MCF 10A (cell line): ENCODE measurements around the gene PSMB8. TPM values are rescaled to one million over a fixed set of nuclear protein-coding genes. Genes with fewer than 3 reads are reported as not detected.
A peak's percentile ranks its signal among the peaks of the same experiment; 100 is the strongest.

Experiments used
- BruUV-seq: library from RNA; stranded (reverse); fragments of 400-500 nt; replicated peaks from 2 replicates; lab custom pipeline; 2021; lab: Mats Ljungman, UMichigan
- CTCF ChIA-PET: fragments of 300-600 bp; sonication (Branson Sonifier 250); formaldehyde crosslinking; extraction: SDS; loops from one replicate; lab custom pipeline; 2021; ENCODE audit warnings: antibody characterized with exemption, inconsistent platforms; lab: Yijun Ruan, JAX
- POLR2A ChIA-PET: fragments of 300-600, 350-650 bp; sonication (Branson Sonifier 250); formaldehyde crosslinking; extraction: SDS; loops from one replicate; lab custom pipeline; 2020; ENCODE audit warnings: antibody characterized with exemption, inconsistent platforms; lab: Yijun Ruan, JAX
- DNase-seq: peaks from one replicate; pipeline ENCODE4 v3.0.0-alpha.2; 2018; ENCODE audit not compliant: unreplicated experiment
- H3K27ac Mint-ChIP-seq: one replicate; pipeline ENCODE4 v1.8.0; 2022; ENCODE audit warnings: mild to moderate bottlenecking, low read depth, mixed read lengths; ENCODE audit not compliant: unreplicated experiment
- H3K27me3 Mint-ChIP-seq: one replicate; pipeline ENCODE4 v1.8.0; 2022; ENCODE audit warnings: mixed read lengths; ENCODE audit not compliant: insufficient read depth, unreplicated experiment
- H3K36me3 Mint-ChIP-seq: one replicate; pipeline ENCODE4 v1.8.0; 2022; ENCODE audit warnings: mild to moderate bottlenecking, moderate library complexity, mixed read lengths; ENCODE audit not compliant: insufficient read depth, unreplicated experiment
- H3K4me1 Mint-ChIP-seq: one replicate; pipeline ENCODE4 v1.8.0; 2022; ENCODE audit warnings: mixed read lengths; ENCODE audit not compliant: insufficient read depth, unreplicated experiment
- H3K4me3 Mint-ChIP-seq: one replicate; pipeline ENCODE4 v1.8.0; 2022; ENCODE audit warnings: mild to moderate bottlenecking, moderate library complexity, mixed read lengths; ENCODE audit not compliant: unreplicated experiment
- H3K9me3 Mint-ChIP-seq: one replicate; pipeline ENCODE4 v1.8.0; 2022; ENCODE audit warnings: mixed read lengths; ENCODE audit not compliant: unreplicated experiment
- CTCF ChIP-seq: fragments of 200-600 bp; IDR thresholded peaks from one replicate; pipeline ENCODE4 v1.8.0; 2022; ENCODE audit warnings: antibody characterized with exemption, mild to moderate bottlenecking; ENCODE audit not compliant: unreplicated experiment
- intact Hi-C: fragments of 100-400 bp; cut with micrococcal nuclease; formaldehyde crosslinking; loops from 2 replicates; pipeline ENCODE4 v1.14.1; 2022
- total RNA-seq: library from RNA; stranded (reverse); gene quantifications from 2 replicates; pipeline ENCODE4 v1.2.3, GENCODE V29; 2022

The PSMB8 gene
- total RNA-seq, 1 experiment from 2014 or later = 34.1 TPM

GRCh38 chr6:32840604-32841246 lies 3.1 kb downstream of the PSMB8 start:
- H3K36me3 Mint-ChIP-seq = peaks cover 15% of the 10 kb centered on the region

GRCh38 chr6:32839356-32839755 lies 4.5 kb downstream of the PSMB8 start:
- Mint-ChIP-seq H3K27me3 (no peaks in the 10 kb centered on the region), H3K9me3 (no peaks in the 10 kb centered on the region), H3K36me3 (peaks cover 10% of the 10 kb centered on the region), H3K4me3 (no peak overlapping the region), H3K4me1 (peaks cover 42% of the 10 kb centered on the region), H3K27ac (no peak overlapping the region)
- ChIA-PET CTCF (interaction anchor here (0.6 to 6.4 kb wide), 22 partner anchors 12 to 475 kb away, joined by 3 to 110 read pairs (median 5); partner anchors contain the start of genes HLA-DQB1, PSMB9 and TAP1), POLR2A (interaction anchor here (0.7 to 3.7 kb wide), 11 partner anchors 10 to 644 kb away, joined by 3 to 111 read pairs (median 6); partner anchors contain the start of genes HLA-DMA, PSMB9 and TAP1)
- no TSS peak for BruUV-seq
- intact Hi-C loops = no loop called here
- no peak for DNase-seq
- TF ChIP-seq CTCF = no peak

More at GRCh38 chr6:32840604-32841246, 3.1 kb downstream of the PSMB8 start:
- Mint-ChIP-seq H3K4me3 (no peak overlapping the region), H3K27me3 (no peaks in the 10 kb centered on the region), H3K27ac (no peak overlapping the region), H3K9me3 (no peaks in the 10 kb centered on the region), H3K4me1 (peaks cover 46% of the 10 kb centered on the region)
- TF ChIP-seq CTCF = no peak
- DNase-seq = no peak
- CTCF ChIA-PET = interaction anchor here (0.7 to 6.4 kb wide), 5 partner anchors 13 to 106 kb away, joined by 3 to 110 read pairs (median 63); partner anchors contain the start of genes PSMB9 and TAP1
- POLR2A ChIA-PET = interaction anchor here (0.6 to 6.1 kb wide), 3 partner anchors 10 to 29 kb away, joined by 3 to 104 read pairs (median 70); partner anchors contain the start of genes PSMB9 and TAP1
- intact Hi-C loops = loop anchor here (5.0 kb wide), 1 partner anchor 127 kb away; the partner anchor contains the start of gene BRD2
- BruUV-seq = no TSS peak

- peak within 1 kb of the TSS; percentile 77 for H3K4me3 Mint-ChIP-seq
- no peaks in the 10 kb centered on the region for H3K27me3 Mint-ChIP-seq
- intact Hi-C loops = loop anchor here (1.0 kb wide), 2 partner anchors 16 to 30 kb away; partner anchors contain the start of gene PSMB9
- H3K27ac Mint-ChIP-seq = peak within 1 kb of the TSS; percentile 29
- peaks cover 34% of the 10 kb centered on the region for H3K4me1 Mint-ChIP-seq
- H3K36me3 Mint-ChIP-seq = peaks cover 12% of the 10 kb centered on the region
- DNase-seq = peak; percentile 91
- peak; percentile 96 for TF ChIP-seq CTCF
- CTCF ChIA-PET = interaction anchor here (0.6 to 6.4 kb wide), 38 partner anchors 8 to 474 kb away, joined by 3 to 110 read pairs (median 4); partner anchors contain the start of genes BTNL2, PSMB9 and TAP1
- no TSS peak for BruUV-seq
- no peaks in the 10 kb centered on the region for H3K9me3 Mint-ChIP-seq
- POLR2A ChIA-PET = interaction anchor here (0.6 to 3.7 kb wide), 20 partner anchors 12 to 661 kb away, joined by 3 to 111 read pairs (median 6); partner anchors contain the start of genes HLA-DMA, PSMB9 and TAP1
These were observed 5.5 kb downstream of the PSMB8 start, which contains the start of gene TAP2 for GRCh38 chr6:32838114-32838958. TSS of gene TAP2 (minus strand) at chr6:32838739. CDS start at chr6:32838233, 506 bp downstream.
